Amygdala (tissue), 56 donors: Measurements from ENCODE around the gene A4GALT.
"Not testable (repeated sequence)": the region's sequence is repeated elsewhere in the genome, so short reads cannot be mapped to it uniquely, and the experiment has no call there.

ENCODE experiments used
- DNase-seq, 56 donors: peaks; one replicate each; lab custom pipeline; 2025; lab: John Stamatoyannopoulos, UW

The A4GALT gene

GRCh38 chr22:42685941-42686653 is 34.6 kb downstream of the A4GALT start:
- no peak for DNase-seq

GRCh38 chr22:42684462-42685195 is 36.0 kb downstream of the A4GALT start:
- DNase-seq, result no peak

GRCh38 chr22:42683578-42684283 is 36.9 kb downstream of the A4GALT start:
- DNase-seq, result peak in 30 of 56 donors; percentile 6 to 74 (median 31)

GRCh38 chr22:42682113-42682851 is 38.4 kb downstream of the A4GALT start:
- DNase-seq, result no peak

- DNase-seq, result no peak
Observed at GRCh38 chr22:42680648-42681047, 40.0 kb downstream of the A4GALT start.

GRCh38 chr22:42679691-42680090 is 41.0 kb downstream of the A4GALT start:
- no peak for DNase-seq

GRCh38 chr22:42678894-42679293 is 41.8 kb downstream of the A4GALT start:
- DNase-seq, result no peak

GRCh38 chr22:42677936-42678335 is 42.7 kb downstream of the A4GALT start:
- DNase-seq, result not testable (repeated sequence)

GRCh38 chr22:42676059-42676607 is 44.5 kb downstream of the A4GALT start:
- DNase-seq, result no peak

- no peak for DNase-seq
Observed at GRCh38 chr22:42673898-42674401, 46.7 kb downstream of the A4GALT start.

- not testable (repeated sequence) for DNase-seq
Observed at GRCh38 chr22:42673071-42673470, 47.6 kb downstream of the A4GALT start.

- no peak for DNase-seq
Observed at GRCh38 chr22:42670921-42671709, 49.6 kb downstream of the A4GALT start.

- DNase-seq, result no peak
Observed at GRCh38 chr22:42670046-42670445, 50.6 kb downstream of the A4GALT start.

GRCh38 chr22:42666393-42666792 is 54.3 kb downstream of the A4GALT start:
- DNase-seq, result not testable (repeated sequence)

GRCh38 chr22:42664976-42665831 is 55.5 kb downstream of the A4GALT start:
- DNase-seq, result no peak

GRCh38 chr22:42661985-42662831 is 58.5 kb downstream of the A4GALT start:
- DNase-seq, result peak in 47 of 56 donors; percentile 8 to 86 (median 45)

- DNase-seq, result no peak
Observed at GRCh38 chr22:42656578-42656977, 64.1 kb downstream of the A4GALT start.
